IMR-90 (cell line): ENCODE data around the gene MT1G. TPM values are rescaled to one million over a fixed set of nuclear protein-coding genes. Genes with fewer than 3 reads are reported as not detected.

Source experiments
- ATAC-seq: fragments of 200-7000 bp; cut with Tn5 transposase; 2 replicates; pipeline ENCODE4 v1.9.1; 2020; ENCODE audit warnings: low read depth, mild to moderate bottlenecking, moderate library complexity
- BruUV-seq: library from RNA; stranded (reverse); fragments of 400-500 nt; replicated peaks from 2 replicates; lab custom pipeline; 2021; lab: Mats Ljungman, UMichigan
- CTCF ChIA-PET: fragments of 300-600 bp; formaldehyde crosslinking; extraction: SDS; loops from one replicate; lab custom pipeline; 2021; ENCODE audit warnings: antibody characterized with exemption; lab: Yijun Ruan, JAX
- POLR2A ChIA-PET: fragments of 300-600 bp; sonication (Branson Sonifier 250); formaldehyde crosslinking; loops from one replicate; lab custom pipeline; 2022; ENCODE audit warnings: antibody characterized with exemption; ENCODE audit not compliant: unreplicated experiment; lab: Charles Lee
- DNase-seq: peaks from one replicate; pipeline ENCODE4 v3.0.0; 2013
- H2AFZ ChIP-seq: replicated peaks from 2 replicates; pipeline ENCODE3; 2013; ENCODE audit warnings: low read length, mild to moderate bottlenecking; ENCODE audit not compliant: poor library complexity
- H2AK5ac ChIP-seq: 2 replicates; pipeline ENCODE4 v1.6.1; 2013; ENCODE audit warnings: low read depth, low read length, inconsistent platforms
- H2AK9ac ChIP-seq: replicated peaks from 2 replicates; pipeline ENCODE3; 2013; ENCODE audit warnings: mild to moderate bottlenecking, low read depth, low read length, moderate library complexity; ENCODE audit not compliant: poor library complexity
- H2BK120ac ChIP-seq: 2 replicates; pipeline ENCODE4 v1.6.1; 2013; ENCODE audit warnings: low read depth, low read length, inconsistent platforms
- H2BK15ac ChIP-seq: 3 replicates; pipeline ENCODE4 v1.6.1; 2013; ENCODE audit warnings: low read depth, low read length, inconsistent platforms
- H2BK20ac ChIP-seq: 2 replicates; pipeline ENCODE4 v1.6.1; 2013; ENCODE audit warnings: low read depth, mild to moderate bottlenecking, inconsistent platforms, low read length, moderate library complexity
- H2BK5ac ChIP-seq: 2 replicates; pipeline ENCODE4 v1.6.1; 2013; ENCODE audit warnings: mild to moderate bottlenecking, low read depth, low read length, inconsistent platforms; ENCODE audit not compliant: poor library complexity, severe bottlenecking
- H3K14ac ChIP-seq: replicated peaks from 2 replicates; pipeline ENCODE4 v1.6.1; 2013; ENCODE audit warnings: low read depth, low read length, inconsistent platforms
- H3K18ac ChIP-seq: 2 replicates; pipeline ENCODE4 v1.6.1; 2013; ENCODE audit warnings: low read depth, low read length, control low read depth
- H3K23ac ChIP-seq: 2 replicates; pipeline ENCODE4 v1.6.1; 2013; ENCODE audit warnings: low read depth, low read length, inconsistent platforms
- H3K27ac ChIP-seq: 2 replicates; pipeline ENCODE4 v1.5.1; 2013; ENCODE audit warnings: mild to moderate bottlenecking, control low read depth, low read length; ENCODE audit not compliant: insufficient read depth
- H3K27me3 ChIP-seq: 2 replicates; pipeline ENCODE4 v1.6.1; 2013; ENCODE audit warnings: low read length; ENCODE audit not compliant: control insufficient read depth, insufficient read depth
- H3K36me3 ChIP-seq: 2 replicates; pipeline ENCODE4 v1.6.1; 2013; ENCODE audit warnings: low read length, mixed read lengths; ENCODE audit not compliant: control insufficient read depth, insufficient read depth
- H3K4ac ChIP-seq: 2 replicates; pipeline ENCODE4 v1.6.1; 2013; ENCODE audit warnings: low read depth, low read length, inconsistent platforms
- H3K4me1 ChIP-seq: 2 replicates; pipeline ENCODE4 v1.6.1; 2013; ENCODE audit warnings: low read length, mixed read lengths; ENCODE audit not compliant: control insufficient read depth, insufficient read depth
- H3K4me2 ChIP-seq: 2 replicates; pipeline ENCODE4 v1.6.1; 2013; ENCODE audit warnings: low read depth, mild to moderate bottlenecking, control low read depth, low read length, moderate library complexity
- H3K4me3 ChIP-seq: 2 replicates; pipeline ENCODE4 v1.5.1; 2013; ENCODE audit warnings: low read depth, mild to moderate bottlenecking, control low read depth, low read length, moderate library complexity; ENCODE audit not compliant: insufficient read depth
- H3K56ac ChIP-seq: 2 replicates; pipeline ENCODE4 v1.6.1; 2013; ENCODE audit warnings: low read length, inconsistent platforms; ENCODE audit not compliant: insufficient read depth; ENCODE audit errors: extremely low read depth
- H3K79me1 ChIP-seq, 2 experiments: 2 replicates each; pipeline ENCODE4 v1.6.1; 2013; ENCODE audit warnings: low read length in 2 of 2, inconsistent platforms in 1 of 2, low read depth in 1 of 2
- H3K9ac ChIP-seq: 2 replicates; pipeline ENCODE4 v1.6.1; 2013; ENCODE audit warnings: low read depth, low read length, control low read depth
- H3K9me1 ChIP-seq: 2 replicates; pipeline ENCODE4 v1.6.1; 2013; ENCODE audit warnings: low read length, inconsistent platforms; ENCODE audit not compliant: insufficient read depth
- H3K9me3 ChIP-seq: 2 replicates; pipeline ENCODE4 v1.6.1; 2013; ENCODE audit warnings: low read length; ENCODE audit not compliant: control insufficient read depth, insufficient read depth
- H4K20me1 ChIP-seq: 2 replicates; pipeline ENCODE4 v1.6.1; 2013; ENCODE audit warnings: low read length, inconsistent platforms; ENCODE audit not compliant: insufficient read depth
- H4K5ac ChIP-seq: 2 replicates; pipeline ENCODE4 v1.6.1; 2013; ENCODE audit warnings: mild to moderate bottlenecking, low read depth, low read length, control low read depth
- H4K8ac ChIP-seq, 2 experiments: 2 replicates each; pipeline ENCODE4 v1.6.1; 2013; ENCODE audit warnings: low read depth in 2 of 2, low read length in 2 of 2, control low read depth in 1 of 2, inconsistent platforms in 1 of 2
- H4K91ac ChIP-seq: 2 replicates; pipeline ENCODE4 v1.6.1; 2013; ENCODE audit warnings: low read depth, low read length, inconsistent platforms; ENCODE audit not compliant: insufficient read depth
- RAD21 ChIP-seq: IDR thresholded peaks from 2 replicates; pipeline ENCODE4 v1.6.1; 2012; ENCODE audit warnings: low read length, improper control_type of control experiment
- RCOR1 ChIP-seq: IDR thresholded peaks from 2 replicates; pipeline ENCODE4 v1.6.1; 2012; ENCODE audit warnings: mild to moderate bottlenecking, low read length, improper control_type of control experiment; ENCODE audit not compliant: insufficient replicate concordance
- WGBS, 2 experiments: methylation state at CpG; one replicate each; pipeline versions ENCODE4 v1.1.5 to v1.1.7; 2013; ENCODE audit warnings: missing lambda C conversion rate in 2 of 2; ENCODE audit not compliant: insufficient read length in 1 of 2; ENCODE audit errors: extremely low coverage in 2 of 2; 5-methylcytosine and 5-hydroxymethylcytosine counted together
- dilution Hi-C: fragments of 300-500 bp; cut with HindIII; formaldehyde crosslinking; loops from one replicate; pipeline ENCODE4 v1.14.3; 2018; ENCODE audit warnings: low sequenced_read_pairs; ENCODE audit not compliant: unreplicated experiment
- in situ Hi-C: fragments of 300-500 bp; cut with MboI; formaldehyde crosslinking; loops from 3 replicates; pipeline ENCODE4 v1.14.3; 2019; ENCODE audit warnings: low sequenced_read_pairs, inconsistent platforms, mixed read lengths
- intact Hi-C: fragments of 100-400 bp; cut with micrococcal nuclease; formaldehyde crosslinking; loops from 2 replicates; pipeline ENCODE4 v1.10.0; 2022
- polyA plus RNA-seq, 3 experiments: library from polyadenylated mRNA; depleted of rRNA; stranded (reverse); fragments of >200 nt; gene quantifications; 2 replicates each; pipeline ENCODE4 v1.2.3, GENCODE V29; 2012; ENCODE audit warnings: low replicate concordance in 1 of 3
- total RNA-seq: library from RNA; depleted of rRNA; stranded (reverse); fragments of >200 nt; gene quantifications from 2 replicates; pipeline ENCODE4 v1.2.3, GENCODE V29; 2012

MT1G gene
- total and polyA plus RNA-seq, 2 of the 4 experiments (the other 2 are of a cell fraction): 0.48 TPM; not detected in 1

- H3K9ac ChIP-seq: peak overlapping the region; percentile 77
- no peaks in the 10 kb centered on the region for H4K20me1 ChIP-seq
- peaks cover 3% of the 10 kb centered on the region in 2 experiments; a peak in 1 of 4 replicates for H3K79me1 ChIP-seq
- peak overlapping the region; percentile 39 for H3K18ac ChIP-seq
- peak overlapping the region; percentile 53 for H4K91ac ChIP-seq
- H2BK5ac ChIP-seq: no peak overlapping the region
- H2BK120ac ChIP-seq: peak overlapping the region; percentile 69; the same call in 1 of the 2 replicates
- BruUV-seq: no TSS peak
- H3K9me3 ChIP-seq: peaks cover 3% of the 10 kb centered on the region; the same call in 1 of the 2 replicates
- peak overlapping the region; percentile 53 to 67; a peak in 3 of 4 replicates for H4K8ac ChIP-seq
- H3K4me3 ChIP-seq: peak overlapping the region; percentile 58
- H2AK9ac ChIP-seq: peak overlapping the region; percentile 90
- peak overlapping the region; percentile 73 for H3K23ac ChIP-seq
- peak overlapping the region; percentile 21; the same call in 1 of the 2 replicates for H2BK20ac ChIP-seq
- H3K9me1 ChIP-seq: no peaks in the 10 kb centered on the region
- H2BK15ac ChIP-seq: no peak overlapping the region; the same call in 2 of the 3 replicates
- intact Hi-C loops: loop anchor here (5.0 kb wide), 2 partner anchors 56 to 76 kb away; partner anchors contain the start of genes MT1E and MT2A
- peak overlapping the region; percentile 81 for H2AK5ac ChIP-seq
- H3K4ac ChIP-seq: peak overlapping the region; percentile 77
- peak overlapping the region; percentile 18; the same call in 1 of the 2 replicates for H3K27ac ChIP-seq
- peak overlapping the region; percentile 94 for H2AFZ ChIP-seq
- CTCF ChIA-PET: interaction anchor here (1.8 kb wide), 1 partner anchor 10 kb away, joined by 8 read pairs; no protein-coding TSS in a partner anchor
- no CpG with 5 or more reads among the region's 8 CpGs for WGBS, 2 experiments
- POLR2A ChIA-PET: no interaction called here
- H3K4me1 ChIP-seq: peaks cover 7% of the 10 kb centered on the region; the same call in 1 of the 2 replicates
- ATAC-seq: peak; percentile 22
- dilution Hi-C loops: no loop called here
- H3K4me2 ChIP-seq: peak overlapping the region; percentile 93
- DNase-seq: no peak
- TF ChIP-seq RAD21 (no peak), RCOR1 (no peak)
- peaks cover under 1% of the 10 kb centered on the region; the same call in 1 of the 2 replicates for H3K27me3 ChIP-seq
- no peak overlapping the region; the same call in 1 of the 2 replicates for H4K5ac ChIP-seq
- in situ Hi-C loops: no loop called here
- H3K14ac ChIP-seq: peak overlapping the region; percentile 75
- peak overlapping the region; percentile 60 for H3K56ac ChIP-seq
- H3K36me3 ChIP-seq: no peaks in the 10 kb centered on the region; the same call in 1 of the 2 replicates
Observed at GRCh38 chr16:56682703-56683397, 15.0 kb upstream of the MT1G start.
